ENCODE data around the gene SF3A1. TPM values are rescaled to one million over a fixed set of nuclear protein-coding genes. Genes with fewer than 3 reads are reported as not detected.

The SF3A1 gene
- total RNA-seq, 4 donors from 2014 or later = 29.1 to 94.2 (median 63.3) TPM

GRCh38 chr22:30325724-30326254, 30.9 kb downstream of the SF3A1 start:
- Histone ChIP-seq H3K27me3 (no peaks in the 10 kb centered on the region), H3K4me1 (peaks cover 41 to 70% (median 46%) of the 10 kb centered on the region in 3 donors), H3K4me3 (peak overlapping the region; percentile 94 to 100 (median 98)), H3K27ac (peak overlapping the region; percentile 96 to 99 (median 99)), H3K36me3 (peaks cover 0 to 29% (median 4%) of the 10 kb centered on the region in 3 donors), H3K9me3 (no peaks in the 10 kb centered on the region)
- TF ChIP-seq, protein P1, sequence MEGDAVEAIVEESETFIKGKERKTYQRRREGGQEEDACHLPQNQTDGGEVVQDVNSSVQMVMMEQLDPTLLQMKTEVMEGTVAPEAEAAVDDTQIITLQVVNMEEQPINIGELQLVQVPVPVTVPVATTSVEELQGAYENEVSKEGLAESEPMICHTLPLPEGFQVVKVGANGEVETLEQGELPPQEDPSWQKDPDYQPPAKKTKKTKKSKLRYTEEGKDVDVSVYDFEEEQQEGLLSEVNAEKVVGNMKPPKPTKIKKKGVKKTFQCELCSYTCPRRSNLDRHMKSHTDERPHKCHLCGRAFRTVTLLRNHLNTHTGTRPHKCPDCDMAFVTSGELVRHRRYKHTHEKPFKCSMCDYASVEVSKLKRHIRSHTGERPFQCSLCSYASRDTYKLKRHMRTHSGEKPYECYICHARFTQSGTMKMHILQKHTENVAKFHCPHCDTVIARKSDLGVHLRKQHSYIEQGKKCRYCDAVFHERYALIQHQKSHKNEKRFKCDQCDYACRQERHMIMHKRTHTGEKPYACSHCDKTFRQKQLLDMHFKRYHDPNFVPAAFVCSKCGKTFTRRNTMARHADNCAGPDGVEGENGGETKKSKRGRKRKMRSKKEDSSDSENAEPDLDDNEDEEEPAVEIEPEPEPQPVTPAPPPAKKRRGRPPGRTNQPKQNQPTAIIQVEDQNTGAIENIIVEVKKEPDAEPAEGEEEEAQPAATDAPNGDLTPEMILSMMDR (IDR thresholded peaks at IDR 0.05) = no peak
- no peak for TF ChIP-seq POLR2A (IDR thresholded peaks at IDR 0.05)
- intact Hi-C loops (cut with DNase I) = loop anchor here (5.0 kb wide), 1 partner anchor 38 kb away; the partner anchor contains the start of gene CASTOR1
- 0 to 10% methylated on average over 4 to 6 of the region's 14 CpGs for WGBS, 2 donors
- DNase-seq = no peak

DNA sequence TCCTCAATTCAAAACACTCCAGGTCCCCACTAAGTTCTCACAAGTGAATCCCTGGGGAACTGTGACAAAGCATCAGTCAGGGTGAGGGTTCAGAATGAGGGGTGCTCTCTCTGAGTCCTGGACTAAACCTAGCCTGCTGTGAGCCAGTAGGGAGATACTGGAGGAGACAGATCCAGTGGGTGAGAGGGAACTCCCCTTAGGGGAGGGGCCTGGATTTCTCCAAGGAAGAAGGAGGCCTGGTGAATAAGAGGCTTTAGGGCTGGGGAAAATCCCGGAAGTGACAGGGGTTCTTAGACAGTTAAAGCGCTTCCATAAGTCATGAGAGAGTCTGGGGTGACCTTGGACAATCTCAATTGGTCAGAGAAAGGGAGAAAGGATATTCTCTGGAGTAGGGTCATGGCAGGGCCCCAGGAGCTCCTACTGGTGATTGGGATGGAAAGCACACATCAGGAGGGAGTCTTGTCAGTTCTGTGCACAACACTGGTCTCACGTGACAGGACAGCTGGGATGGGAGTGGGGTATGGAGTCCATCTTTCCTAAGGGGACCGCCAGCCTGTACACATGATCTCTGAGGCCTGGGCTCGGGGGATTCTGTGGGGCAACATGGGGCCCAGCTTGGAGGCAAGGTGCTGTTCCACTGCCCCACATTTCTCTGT, 31.5 kb downstream of the SF3A1 start:
- Histone ChIP-seq H3K27me3 (no peaks in the 10 kb centered on the region), H3K27ac (peak overlapping the region; percentile 96 to 99 (median 99)), H3K36me3 (peaks cover 0 to 29% (median 4%) of the 10 kb centered on the region in 3 donors), H3K9me3 (no peaks in the 10 kb centered on the region), H3K4me3 (peak overlapping the region; percentile 94 to 100 (median 98)), H3K4me1 (peaks cover 42 to 76% (median 52%) of the 10 kb centered on the region in 3 donors)
- no peak for DNase-seq
- TF ChIP-seq, protein P1 (IDR thresholded peaks at IDR 0.05) = no peak
- peak in 1 of 4 donors; percentile 32 for TF ChIP-seq POLR2A (IDR thresholded peaks at IDR 0.05)
- 30 to 31% methylated on average over 2 to 4 of the region's 5 CpGs for WGBS, 2 donors
- intact Hi-C loops (cut with DNase I) = loop anchor here (5.0 kb wide), 1 partner anchor 38 kb away; the partner anchor contains the start of gene CASTOR1

DNA sequence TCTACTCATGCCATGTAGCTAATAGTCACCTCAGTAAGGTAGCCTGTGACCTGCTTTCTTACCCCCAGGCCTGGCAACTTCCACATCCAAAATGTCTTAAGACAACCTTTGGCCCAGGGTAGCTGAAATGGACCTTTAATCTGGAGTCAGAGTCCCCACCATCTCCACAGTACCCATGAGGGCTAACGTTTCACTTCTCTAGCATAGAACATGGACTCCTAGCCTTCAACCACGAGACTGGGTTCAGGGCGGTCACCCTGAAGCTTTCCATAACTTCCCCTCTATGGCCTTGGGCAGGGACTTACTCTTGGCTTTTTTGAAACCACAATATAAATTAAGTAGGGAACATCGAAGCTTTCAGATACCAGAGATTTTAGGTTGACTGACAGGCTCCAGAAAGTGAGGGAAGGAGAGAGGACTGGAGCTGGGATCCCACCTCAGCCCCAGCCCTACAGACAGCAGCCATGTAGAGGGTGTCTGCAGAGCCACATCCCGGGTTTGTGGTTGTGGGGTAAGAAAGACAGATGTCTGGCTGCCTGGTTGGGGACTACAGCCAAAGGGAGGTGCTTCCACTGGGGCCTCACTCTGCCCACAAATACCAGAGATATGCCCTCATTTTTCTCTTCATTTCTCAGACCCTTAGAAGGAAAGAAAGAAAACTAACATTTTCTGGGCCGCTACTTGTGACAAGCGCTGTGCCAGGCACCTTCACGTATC, 32.5 kb downstream of the SF3A1 start:
- WGBS, 2 donors = 46 to 51% methylated on average over 8 of the region's 8 CpGs
- peaks cover 52 to 86% (median 61%) of the 10 kb centered on the region in 3 donors for H3K4me1 ChIP-seq

DNA sequence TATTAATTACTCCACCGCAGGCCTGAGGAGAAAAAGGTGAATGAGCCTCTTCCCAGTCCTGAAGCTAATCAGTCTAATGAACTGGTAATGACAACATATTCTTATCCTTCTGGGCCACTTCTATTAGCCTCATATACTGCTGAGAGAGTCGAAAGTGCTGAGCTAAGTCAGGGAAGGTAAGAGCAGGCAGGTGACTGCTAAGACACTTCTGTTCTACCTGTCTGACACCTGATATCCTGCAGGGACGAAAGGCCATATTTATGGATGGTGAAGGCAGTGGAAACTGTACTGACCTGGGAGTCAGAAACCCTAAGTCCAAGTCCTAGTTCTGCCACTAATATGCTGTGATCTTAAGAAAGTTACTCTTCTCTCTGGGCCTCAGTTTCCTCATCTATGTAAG, 33.4 kb downstream of the SF3A1 start:
- TF ChIP-seq POLR2A (IDR thresholded peaks at IDR 0.05) = no peak
- TF ChIP-seq, protein P1 (IDR thresholded peaks at IDR 0.05) = no peak
- Histone ChIP-seq H3K4me1 (peaks cover 59 to 92% (median 70%) of the 10 kb centered on the region in 3 donors), H3K36me3 (peaks cover 0 to 40% (median 4%) of the 10 kb centered on the region in 3 donors), H3K4me3 (no peak overlapping the region), H3K9me3 (no peaks in the 10 kb centered on the region), H3K27me3 (no peaks in the 10 kb centered on the region), H3K27ac (peak overlapping the region in 2 of 4 donors; percentile 99)
- WGBS, 2 donors = 100% methylated on average over 2 to 3 of the region's 3 CpGs
- DNase-seq = no peak
- intact Hi-C loops (cut with DNase I) = no loop called here

More for the DNA sequence above, 32.5 kb downstream of the SF3A1 start:
- Histone ChIP-seq H3K27ac (peak overlapping the region; percentile 96 to 99 (median 99)), H3K27me3 (no peaks in the 10 kb centered on the region), H3K36me3 (peaks cover 0 to 31% (median 4%) of the 10 kb centered on the region in 3 donors), H3K4me3 (peak overlapping the region in 3 of 4 donors; percentile 94 to 100 (median 98)), H3K9me3 (no peaks in the 10 kb centered on the region)
- no peak for DNase-seq
- TF ChIP-seq, protein P1 (IDR thresholded peaks at IDR 0.05) = no peak
- TF ChIP-seq POLR2A (IDR thresholded peaks at IDR 0.05) = no peak
- intact Hi-C loops (cut with DNase I) = no loop called here

All from esophagus squamous epithelium (tissue), 5 donors.